HepG2 (cell line): ENCODE measurements around the gene KRTAP12-2. TPM values are rescaled to one million over a fixed set of nuclear protein-coding genes. Genes with fewer than 3 reads are reported as not detected.

Experiments
- ATAC-seq: fragments of 200-7000 bp; cut with Tn5 transposase; 3 replicates; pipeline ENCODE4 v1.9.1; 2020; ENCODE audit warnings: mild to moderate bottlenecking, moderate library complexity
- Bru-seq: library from RNA; stranded (reverse); fragments of 400-500 nt; gene quantifications from one replicate; lab custom pipeline; 2021; lab: Mats Ljungman, UMichigan
- BruChase-seq, 2 experiments: library from RNA; stranded (reverse); fragments of 400-500 nt; gene quantifications; one replicate each; lab custom pipeline; 2021; lab: Mats Ljungman, UMichigan
- BruUV-seq: library from RNA; stranded (reverse); fragments of 400-500 nt; replicated peaks from 2 replicates; lab custom pipeline; 2021; lab: Mats Ljungman, UMichigan
- CTCF ChIA-PET: fragments of 300-600 bp; formaldehyde crosslinking; extraction: SDS; loops from one replicate; lab custom pipeline; 2021; ENCODE audit warnings: low total read pairs, inconsistent platforms, low intra/inter-chr PET ratio; lab: Yijun Ruan, JAX
- POLR2A ChIA-PET: fragments of 350-600 bp; sonication (Branson Sonifier 250); formaldehyde crosslinking; loops from one replicate; lab custom pipeline; 2020; ENCODE audit warnings: antibody characterized with exemption, inconsistent platforms; lab: Yijun Ruan, JAX
- DNase-seq: peaks from one replicate; pipeline ENCODE4 v3.0.0-alpha.2; 2015; ENCODE audit warnings: low spot score
- FAIRE-seq: peaks from 3 replicates; lab custom pipeline; 2011; peaks lifted over from hg19 to GRCh38; lab: Jason Lieb, UNC
- H2AFZ ChIP-seq: one replicate; pipeline ENCODE4 v1.6.1; 2011; ENCODE audit warnings: low read length, inconsistent platforms
- H3K27ac ChIP-seq: fragments of 300-600 bp; 3 replicates; pipeline ENCODE4 v1.8.0; 2011; ENCODE audit warnings: mixed run types, mild to moderate bottlenecking, mixed read lengths, low read length, inconsistent platforms; ENCODE audit not compliant: insufficient read depth; ENCODE audit errors: extremely low read length
- H3K27me3 ChIP-seq, 2 experiments: fragments of 200-600 bp in 1 of 2; 2 replicates in 1 of 2; 3 replicates in 1 of 2; pipeline versions ENCODE4 v1.6.0 to v1.8.0; 2011; ENCODE audit warnings: low read length in 2 of 2, mild to moderate bottlenecking in 2 of 2, moderate library complexity in 2 of 2, inconsistent platforms in 1 of 2; ENCODE audit not compliant: insufficient read depth in 2 of 2, control insufficient read depth in 1 of 2
- H3K36me3 ChIP-seq, 2 experiments: fragments of 200-600 bp in 1 of 2; replicated peaks in 1 of 2; 2 replicates in 1 of 2; 3 replicates in 1 of 2; pipeline versions ENCODE4 v1.5.1 to v1.8.0; 2011; ENCODE audit warnings: low read length in 2 of 2, inconsistent platforms in 1 of 2; ENCODE audit not compliant: insufficient read depth in 2 of 2, control insufficient read depth in 1 of 2
- H3K4me1 ChIP-seq: 2 replicates; pipeline ENCODE4 v1.5.1; 2012; ENCODE audit warnings: low read length, inconsistent platforms; ENCODE audit not compliant: insufficient read depth
- H3K4me2 ChIP-seq: 2 replicates; pipeline ENCODE4 v1.6.0; 2011; ENCODE audit warnings: low read depth, low read length, inconsistent platforms
- H3K4me3 ChIP-seq, 3 experiments: fragments of 200-600 bp in 1 of 3; sonication (generic), shearing (Covaris generic) in 1 of 3; replicated peaks in 1 of 3; 2 replicates each; pipeline ENCODE4 v1.5.1; 2011 to 2016; ENCODE audit warnings: low read length in 3 of 3, inconsistent platforms in 2 of 3, low read depth in 2 of 3, mild to moderate bottlenecking in 2 of 3, control low read depth in 1 of 3, mixed read lengths in 1 of 3; ENCODE audit not compliant: insufficient read depth in 1 of 3
- H3K79me2 ChIP-seq: one replicate; pipeline ENCODE4 v1.6.1; 2011; ENCODE audit warnings: low read length, inconsistent platforms; ENCODE audit not compliant: insufficient read depth
- H3K9ac ChIP-seq: 2 replicates; pipeline ENCODE4 v1.6.0; 2011; ENCODE audit warnings: mild to moderate bottlenecking, low read depth, low read length, inconsistent platforms; ENCODE audit not compliant: insufficient read depth
- H3K9me3 ChIP-seq: 2 replicates; pipeline ENCODE4 v1.5.1; 2012; ENCODE audit warnings: mild to moderate bottlenecking, low read length
- H4K20me1 ChIP-seq: 2 replicates; pipeline ENCODE4 v1.6.0; 2011; ENCODE audit warnings: inconsistent platforms, mild to moderate bottlenecking, low read length, moderate library complexity; ENCODE audit not compliant: insufficient read depth
- CAMTA2 ChIP-seq: sonication (generic); formaldehyde crosslinking; IDR thresholded peaks from 2 replicates; pipeline ENCODE4 v1.4.0; 2020; ENCODE audit warnings: mild to moderate bottlenecking, missing genetic modification reagents, borderline replicate concordance
- MZF1 ChIP-seq: sonication (generic); formaldehyde crosslinking; IDR thresholded peaks from 2 replicates; pipeline ENCODE4 v1.8.1; 2023; ENCODE audit warnings: mild to moderate bottlenecking, missing genetic modification reagents, borderline replicate concordance
- NFIB ChIP-seq: sonication (generic); formaldehyde crosslinking; IDR thresholded peaks from 2 replicates; pipeline ENCODE4 v1.9.0; 2021; ENCODE audit warnings: missing genetic modification reagents, mild to moderate bottlenecking, borderline replicate concordance
- ZBTB7A ChIP-seq: sonication (generic); formaldehyde crosslinking; IDR thresholded peaks from 2 replicates; pipeline ENCODE4 v1.8.0; 2022; ENCODE audit warnings: mild to moderate bottlenecking, missing genetic modification reagents
- ZNF317 ChIP-seq: sonication (generic); formaldehyde crosslinking; IDR thresholded peaks from 2 replicates; pipeline ENCODE4 v1.5.0; 2020; ENCODE audit warnings: mild to moderate bottlenecking, missing genetic modification reagents
- WGBS: methylation state at CpG from one replicate; pipeline ENCODE4 v1.1.6; 2017; ENCODE audit warnings: low lambda C conversion rate; 5-methylcytosine and 5-hydroxymethylcytosine counted together
- in situ Hi-C: cut with HindIII; loops from 2 replicates; pipeline ENCODE4 v1.10.0; 2017; ENCODE audit warnings: low pct_unique_long_range_greater_than_20kb; ENCODE audit not compliant: extremely low pct_ligation_motif_present
- intact Hi-C: fragments of 100-400 bp; cut with micrococcal nuclease; formaldehyde crosslinking; loops from one replicate; pipeline ENCODE4 v1.10.0; 2022; ENCODE audit not compliant: unreplicated experiment
- long read RNA-seq, 2 experiments: library from RNA in 1 of 2; library from polyadenylated mRNA in 1 of 2; stranded (forward) in 1 of 2; unstranded in 1 of 2; transcript quantifications; one replicate each; pipeline ENCODE4 v2.0.0, GENCODE V29; 2019 to 2022
- polyA minus RNA-seq, 3 experiments: library from RNA; depleted of rRNA, polyadenylated mRNA; stranded (reverse); fragments of >200 nt; gene quantifications; 2 replicates each; pipeline ENCODE4 v1.2.3, GENCODE V29; 2011; ENCODE audit warnings: low replicate concordance in 1 of 3
- polyA plus RNA-seq, 8 experiments: library from polyadenylated mRNA; depleted of rRNA in 3 of 8; stranded (reverse) in 7 of 8; unstranded in 1 of 8; fragments of >200 nt; fragmentation: Illumina TruSeq in 4 of 8; extraction: Trizol in 4 of 8; gene quantifications; 2 replicates each; pipeline versions ENCODE4 v1.2.1 to v1.2.3, GENCODE V29; 2011 to 2016; ENCODE audit warnings: low read depth in 4 of 8, missing spikeins in 1 of 8, mixed read lengths in 1 of 8; ENCODE audit not compliant: insufficient read depth in 1 of 8
- total RNA-seq, 5 experiments: library from RNA; depleted of rRNA; stranded (reverse); fragments of >200 nt; fragmentation: Illumina TruSeq; extraction: Trizol; gene quantifications; 2 replicates each; pipeline ENCODE4 v1.2.3, GENCODE V29; 2016; ENCODE audit warnings: low read depth in 1 of 5
- TF ChIP-seq, protein P1 (sequence below): sonication (generic); formaldehyde crosslinking; IDR thresholded peaks from 2 replicates; pipeline ENCODE4 v1.8.0; 2022; ENCODE audit warnings: missing genetic modification reagents, mild to moderate bottlenecking, borderline replicate concordance
- TF ChIP-seq, protein P2 (sequence below): sonication (generic); formaldehyde crosslinking; IDR thresholded peaks from 2 replicates; pipeline ENCODE4 v1.4.0; 2020; ENCODE audit warnings: missing genetic modification reagents, borderline replicate concordance
- TF ChIP-seq, protein P3 (sequence below): sonication (generic); formaldehyde crosslinking; IDR thresholded peaks from 2 replicates; pipeline ENCODE4 v1.4.0; 2020; ENCODE audit warnings: mild to moderate bottlenecking, missing genetic modification reagents

The KRTAP12-2 gene, protein sequence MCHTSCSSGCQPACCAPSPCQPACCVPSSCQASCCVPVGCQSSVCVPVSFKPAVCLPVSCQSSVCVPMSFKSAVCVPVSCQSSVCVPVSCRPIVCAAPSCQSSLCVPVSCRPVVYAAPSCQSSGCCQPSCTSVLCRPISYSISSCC
- total RNA-seq (2016; rRNA removed; fragmentation: Illumina TruSeq; extraction: Trizol) = not detected in 2 replicates
- total RNA-seq (2016; cell fraction: cytosol; rRNA removed; fragmentation: Illumina TruSeq; extraction: Trizol; ENCODE audit: low read depth) = not detected in 2 replicates
- total RNA-seq (2016; cell fraction: insoluble cytoplasmic fraction; rRNA removed; fragmentation: Illumina TruSeq; extraction: Trizol) = not detected in 2 replicates
- not detected in 2 replicates for total RNA-seq (2016; cell fraction: membrane; rRNA removed; fragmentation: Illumina TruSeq; extraction: Trizol)
- total RNA-seq (2016; cell fraction: nucleus; rRNA removed; fragmentation: Illumina TruSeq; extraction: Trizol) = not detected in 2 replicates
- not detected in 2 replicates for polyA plus RNA-seq (2011; rRNA removed)
- polyA plus RNA-seq (2011; cell fraction: cytosol; rRNA removed) = not detected in 2 replicates
- not detected in 2 replicates for polyA plus RNA-seq (2011; cell fraction: nucleus; rRNA removed)
- polyA plus RNA-seq (2012) = not detected in 2 replicates
- polyA plus RNA-seq (2016; cell fraction: cytosol; fragmentation: Illumina TruSeq; extraction: Trizol; ENCODE audit: low read depth) = not detected in 2 replicates
- not detected in 2 replicates for polyA plus RNA-seq (2016; cell fraction: insoluble cytoplasmic fraction; fragmentation: Illumina TruSeq; extraction: Trizol; ENCODE audit: low read depth)
- not detected in 2 replicates for polyA plus RNA-seq (2016; cell fraction: membrane; fragmentation: Illumina TruSeq; extraction: Trizol; ENCODE audit: low read depth)
- not detected in 2 replicates for polyA plus RNA-seq (2016; cell fraction: nucleus; fragmentation: Illumina TruSeq; extraction: Trizol; ENCODE audit: insufficient read depth, low read depth)
- polyA minus RNA-seq (2011; rRNA and poly(A)+ RNA removed; ENCODE audit: low replicate concordance) = not detected in 2 replicates
- not detected in 2 replicates for polyA minus RNA-seq (2011; cell fraction: cytosol; rRNA and poly(A)+ RNA removed)
- not detected in 2 replicates for polyA minus RNA-seq (2011; cell fraction: nucleus; rRNA and poly(A)+ RNA removed)
- not detected for Bru-seq, nascent RNA
- not detected for BruChase-seq, experiment 1, labeled RNA remaining after a 6-hour chase
- not detected for BruChase-seq, experiment 2, labeled RNA remaining after a 2-hour chase
- long read RNA-seq, experiment 1 = 0 reads
- long read RNA-seq, experiment 2 = 0 reads

DNA sequence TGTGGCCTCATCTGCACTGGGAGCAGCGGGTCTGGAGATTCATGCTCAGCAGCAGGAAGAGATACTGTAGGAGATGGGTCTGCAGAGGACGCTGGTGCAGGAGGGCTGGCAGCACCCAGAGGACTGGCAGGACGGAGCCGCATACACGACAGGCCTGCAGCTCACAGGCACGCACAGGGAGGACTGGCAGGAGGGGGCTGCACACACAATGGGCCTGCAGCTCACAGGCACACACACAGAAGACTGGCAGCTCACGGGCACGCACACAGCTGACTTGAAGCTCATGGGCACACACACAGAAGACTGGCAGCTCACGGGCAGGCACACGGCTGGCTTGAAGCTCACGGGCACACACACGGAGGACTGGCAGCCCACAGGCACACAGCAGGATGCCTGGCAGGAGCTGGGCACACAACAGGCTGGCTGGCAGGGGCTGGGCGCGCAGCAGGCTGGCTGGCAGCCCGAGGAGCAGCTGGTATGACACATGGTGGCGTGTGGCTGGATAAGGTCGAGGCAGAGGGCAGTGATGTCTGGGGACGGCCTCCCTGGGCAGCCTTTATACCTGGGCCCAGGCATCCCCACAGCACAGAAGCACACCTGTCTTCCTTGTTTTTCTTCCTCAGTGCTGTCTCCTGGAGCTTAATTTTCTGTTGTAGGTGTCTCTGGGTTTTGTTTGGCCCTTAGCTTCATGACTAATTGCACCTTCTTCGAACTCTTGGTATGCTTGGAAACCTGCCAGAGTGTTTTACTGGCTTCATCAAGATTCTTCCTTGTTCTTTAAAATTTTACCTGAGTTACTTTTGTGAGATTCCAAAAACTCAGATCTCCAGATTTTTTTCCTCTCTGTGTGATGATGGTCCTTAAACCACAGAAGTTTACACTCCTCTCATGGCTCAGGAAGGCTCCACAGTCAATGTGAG is at the start of gene KRTAP12-2:
TSS of gene KRTAP12-2 (minus strand) at position 527 of the 920 bp plus-strand sequence. CDS start at position 486, 41 bp downstream.
- intact Hi-C loops (no loop called here), in situ Hi-C loops (no loop called here)
- BruUV-seq = no TSS peak
- FAIRE-seq (no peak), DNase-seq (no peak), ATAC-seq (no peak)
- Histone ChIP-seq H3K4me2 (no peak within 1 kb of the TSS), H3K27ac (no peak within 1 kb of the TSS), H3K9ac (no peak within 1 kb of the TSS), H3K9me3 (no peaks in the 10 kb centered on the region; the same call in 1 of the 2 replicates), H3K4me3 (no peak within 1 kb of the TSS), H3K4me1 (no peaks in the 10 kb centered on the region), H2AFZ (no peak within 1 kb of the TSS), H3K36me3 (no peaks in the 10 kb centered on the region), H4K20me1 (no peaks in the 10 kb centered on the region), H3K27me3 (no peaks in the 10 kb centered on the region; a peak in 1 of 5 replicates), H3K79me2 (no peaks in the 10 kb centered on the region)
- POLR2A ChIA-PET = no interaction called here
- CTCF ChIA-PET = no interaction called here
- WGBS = 21% methylated on average over 4 of the region's 19 CpGs
- TF ChIP-seq, protein P1, sequence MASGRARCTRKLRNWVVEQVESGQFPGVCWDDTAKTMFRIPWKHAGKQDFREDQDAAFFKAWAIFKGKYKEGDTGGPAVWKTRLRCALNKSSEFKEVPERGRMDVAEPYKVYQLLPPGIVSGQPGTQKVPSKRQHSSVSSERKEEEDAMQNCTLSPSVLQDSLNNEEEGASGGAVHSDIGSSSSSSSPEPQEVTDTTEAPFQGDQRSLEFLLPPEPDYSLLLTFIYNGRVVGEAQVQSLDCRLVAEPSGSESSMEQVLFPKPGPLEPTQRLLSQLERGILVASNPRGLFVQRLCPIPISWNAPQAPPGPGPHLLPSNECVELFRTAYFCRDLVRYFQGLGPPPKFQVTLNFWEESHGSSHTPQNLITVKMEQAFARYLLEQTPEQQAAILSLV (CRISPR knock-in tag) = no peak
- TF ChIP-seq MZF1 (CRISPR knock-in tag) = no peak
- TF ChIP-seq ZNF317 (CRISPR knock-in tag) = no peak
- no peak for TF ChIP-seq CAMTA2 (CRISPR knock-in tag)
- TF ChIP-seq, protein P2, sequence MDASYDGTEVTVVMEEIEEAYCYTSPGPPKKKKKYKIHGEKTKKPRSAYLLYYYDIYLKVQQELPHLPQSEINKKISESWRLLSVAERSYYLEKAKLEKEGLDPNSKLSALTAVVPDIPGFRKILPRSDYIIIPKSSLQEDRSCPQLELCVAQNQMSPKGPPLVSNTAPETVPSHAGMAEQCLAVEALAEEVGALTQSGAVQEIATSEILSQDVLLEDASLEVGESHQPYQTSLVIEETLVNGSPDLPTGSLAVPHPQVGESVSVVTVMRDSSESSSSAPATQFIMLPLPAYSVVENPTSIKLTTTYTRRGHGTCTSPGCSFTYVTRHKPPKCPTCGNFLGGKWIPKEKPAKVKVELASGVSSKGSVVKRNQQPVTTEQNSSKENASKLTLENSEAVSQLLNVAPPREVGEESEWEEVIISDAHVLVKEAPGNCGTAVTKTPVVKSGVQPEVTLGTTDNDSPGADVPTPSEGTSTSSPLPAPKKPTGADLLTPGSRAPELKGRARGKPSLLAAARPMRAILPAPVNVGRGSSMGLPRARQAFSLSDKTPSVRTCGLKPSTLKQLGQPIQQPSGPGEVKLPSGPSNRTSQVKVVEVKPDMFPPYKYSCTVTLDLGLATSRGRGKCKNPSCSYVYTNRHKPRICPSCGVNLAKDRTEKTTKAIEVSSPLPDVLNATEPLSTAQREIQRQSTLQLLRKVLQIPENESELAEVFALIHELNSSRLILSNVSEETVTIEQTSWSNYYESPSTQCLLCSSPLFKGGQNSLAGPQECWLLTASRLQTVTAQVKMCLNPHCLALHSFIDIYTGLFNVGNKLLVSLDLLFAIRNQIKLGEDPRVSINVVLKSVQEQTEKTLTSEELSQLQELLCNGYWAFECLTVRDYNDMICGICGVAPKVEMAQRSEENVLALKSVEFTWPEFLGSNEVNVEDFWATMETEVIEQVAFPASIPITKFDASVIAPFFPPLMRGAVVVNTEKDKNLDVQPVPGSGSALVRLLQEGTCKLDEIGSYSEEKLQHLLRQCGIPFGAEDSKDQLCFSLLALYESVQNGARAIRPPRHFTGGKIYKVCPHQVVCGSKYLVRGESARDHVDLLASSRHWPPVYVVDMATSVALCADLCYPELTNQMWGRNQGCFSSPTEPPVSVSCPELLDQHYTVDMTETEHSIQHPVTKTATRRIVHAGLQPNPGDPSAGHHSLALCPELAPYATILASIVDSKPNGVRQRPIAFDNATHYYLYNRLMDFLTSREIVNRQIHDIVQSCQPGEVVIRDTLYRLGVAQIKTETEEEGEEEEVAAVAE (CRISPR knock-in tag) = no peak
- TF ChIP-seq ZBTB7A (CRISPR knock-in tag) = no peak
- TF ChIP-seq NFIB = no peak
- TF ChIP-seq, protein P3, sequence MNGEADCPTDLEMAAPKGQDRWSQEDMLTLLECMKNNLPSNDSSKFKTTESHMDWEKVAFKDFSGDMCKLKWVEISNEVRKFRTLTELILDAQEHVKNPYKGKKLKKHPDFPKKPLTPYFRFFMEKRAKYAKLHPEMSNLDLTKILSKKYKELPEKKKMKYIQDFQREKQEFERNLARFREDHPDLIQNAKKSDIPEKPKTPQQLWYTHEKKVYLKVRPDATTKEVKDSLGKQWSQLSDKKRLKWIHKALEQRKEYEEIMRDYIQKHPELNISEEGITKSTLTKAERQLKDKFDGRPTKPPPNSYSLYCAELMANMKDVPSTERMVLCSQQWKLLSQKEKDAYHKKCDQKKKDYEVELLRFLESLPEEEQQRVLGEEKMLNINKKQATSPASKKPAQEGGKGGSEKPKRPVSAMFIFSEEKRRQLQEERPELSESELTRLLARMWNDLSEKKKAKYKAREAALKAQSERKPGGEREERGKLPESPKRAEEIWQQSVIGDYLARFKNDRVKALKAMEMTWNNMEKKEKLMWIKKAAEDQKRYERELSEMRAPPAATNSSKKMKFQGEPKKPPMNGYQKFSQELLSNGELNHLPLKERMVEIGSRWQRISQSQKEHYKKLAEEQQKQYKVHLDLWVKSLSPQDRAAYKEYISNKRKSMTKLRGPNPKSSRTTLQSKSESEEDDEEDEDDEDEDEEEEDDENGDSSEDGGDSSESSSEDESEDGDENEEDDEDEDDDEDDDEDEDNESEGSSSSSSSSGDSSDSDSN (CRISPR knock-in tag) = no peak
